HG03520 (cell line): ENCODE results near the gene RHOBTB1.
"Not testable (repeated sequence)": the region's sequence is repeated elsewhere in the genome, so short reads cannot be mapped to it uniquely, and the experiment has no call there.

ENCODE experiments used
- ATAC-seq: cut with Tn5 transposase; IDR thresholded peaks from one replicate; pipeline ENCODE4 v1.9.1; 2021; ENCODE audit warnings: mild to moderate bottlenecking, moderate library complexity; ENCODE audit not compliant: unreplicated experiment

RHOBTB1 gene

GRCh38 chr10:60871215-60871614, 72.8 kb downstream of the RHOBTB1 start:
- ATAC-seq: no peak

GRCh38 chr10:60870803-60871202, 73.2 kb downstream of the RHOBTB1 start:
- no peak for ATAC-seq

GRCh38 chr10:60870416-60870728, 73.6 kb downstream of the RHOBTB1 start:
- ATAC-seq: no peak

GRCh38 chr10:60869652-60870415, 74.2 kb downstream of the RHOBTB1 start:
- no peak for ATAC-seq

GRCh38 chr10:60868946-60869345, 75.0 kb downstream of the RHOBTB1 start:
- no peak for ATAC-seq

- no peak for ATAC-seq
Observed at GRCh38 chr10:60865198-60865783, 78.7 kb downstream of the RHOBTB1 start.

GRCh38 chr10:60863796-60864195, 80.2 kb downstream of the RHOBTB1 start:
- ATAC-seq: no peak

GRCh38 chr10:60862517-60862916, 81.5 kb downstream of the RHOBTB1 start:
- no peak for ATAC-seq

GRCh38 chr10:60856405-60856804, 87.6 kb downstream of the RHOBTB1 start:
- ATAC-seq: no peak

- no peak for ATAC-seq
Observed at GRCh38 chr10:60853637-60854036, 90.3 kb downstream of the RHOBTB1 start.

- no peak for ATAC-seq
Observed at GRCh38 chr10:60853107-60853506, 90.9 kb downstream of the RHOBTB1 start.

- ATAC-seq: no peak
Observed at GRCh38 chr10:60849740-60850139, 94.2 kb downstream of the RHOBTB1 start.

- no peak for ATAC-seq
Observed at GRCh38 chr10:60849217-60849616, 94.8 kb downstream of the RHOBTB1 start.

- no peak for ATAC-seq
Observed at GRCh38 chr10:60848680-60849079, 95.3 kb downstream of the RHOBTB1 start.

GRCh38 chr10:60848126-60848525, 95.9 kb downstream of the RHOBTB1 start:
- ATAC-seq: no peak

GRCh38 chr10:60846173-60846572, 97.8 kb downstream of the RHOBTB1 start:
- ATAC-seq: no peak

GRCh38 chr10:60845038-60845437, 98.9 kb downstream of the RHOBTB1 start:
- ATAC-seq: no peak

- ATAC-seq: no peak
Observed at GRCh38 chr10:60842694-60843093, 101.3 kb downstream of the RHOBTB1 start.

- not testable (repeated sequence) for ATAC-seq
Observed at GRCh38 chr10:60841227-60841626, 102.8 kb downstream of the RHOBTB1 start.

GRCh38 chr10:60835049-60835448, 108.9 kb downstream of the RHOBTB1 start:
- no peak for ATAC-seq

GRCh38 chr10:60834401-60834800, 109.6 kb downstream of the RHOBTB1 start:
- ATAC-seq: no peak

- not testable (repeated sequence) for ATAC-seq
Observed at GRCh38 chr10:60832136-60832535, 111.8 kb downstream of the RHOBTB1 start.

GRCh38 chr10:60828489-60828852, 115.5 kb downstream of the RHOBTB1 start:
- no peak for ATAC-seq
